Muscle of arm (tissue), 12 donors: ENCODE results near the gene GFI1B. TPM values are rescaled to one million over a fixed set of nuclear protein-coding genes. Genes with fewer than 3 reads are reported as not detected.
A peak's percentile ranks its signal among the peaks of the same experiment; 100 is the strongest.
"Not testable (repeated sequence)": the region's sequence is repeated elsewhere in the genome, so short reads cannot be mapped to it uniquely, and the experiment has no call there.

Experiments used
- DNase-seq: peaks from one replicate; pipeline ENCODE4 v3.0.0-alpha.2; 2013
- polyA plus RNA-seq, 12 donors: library from polyadenylated mRNA; unstranded; fragments of 120-200 nt; gene quantifications; one replicate each; pipeline ENCODE4 v1.2.1, GENCODE V29; 2013; ENCODE audit not compliant: insufficient read length in 12 of 12

Gene GFI1B
- polyA plus RNA-seq, 12 donors: 0.36 to 0.90 (median 0.50) TPM; not detected in 2

DNA sequence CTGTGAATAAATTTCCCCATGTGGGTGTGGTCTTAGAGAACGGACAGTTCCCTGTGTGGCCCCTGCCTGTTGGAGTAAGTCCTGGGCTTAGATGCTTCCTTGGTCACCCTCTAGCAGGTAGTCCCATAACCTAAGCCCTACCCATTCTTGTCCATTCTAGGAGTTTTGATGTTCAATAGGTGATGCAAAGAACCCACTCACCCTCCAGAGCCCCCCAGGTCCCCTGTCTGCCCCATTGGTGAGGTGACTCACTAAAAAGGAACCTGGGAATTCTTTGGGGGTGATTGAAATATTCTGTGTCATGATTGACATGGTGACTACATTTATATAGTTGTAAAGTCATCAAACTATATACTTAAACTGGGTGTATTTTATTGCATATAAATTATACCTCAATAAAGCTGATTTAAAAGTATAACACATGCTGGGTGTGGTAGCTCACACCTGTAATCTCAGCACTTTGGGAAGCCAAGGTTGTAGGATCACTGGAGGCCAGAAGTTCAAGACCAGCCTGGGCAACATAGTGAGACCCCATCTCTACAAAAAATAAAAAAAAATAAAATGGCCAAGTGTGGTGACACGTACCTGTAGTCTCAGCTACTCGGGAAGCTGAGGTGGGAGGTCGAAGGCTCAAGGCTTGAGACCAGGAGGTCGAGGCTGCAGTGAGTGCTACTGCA, 31.6 kb downstream of the GFI1B start:
- no peak for DNase-seq

DNA sequence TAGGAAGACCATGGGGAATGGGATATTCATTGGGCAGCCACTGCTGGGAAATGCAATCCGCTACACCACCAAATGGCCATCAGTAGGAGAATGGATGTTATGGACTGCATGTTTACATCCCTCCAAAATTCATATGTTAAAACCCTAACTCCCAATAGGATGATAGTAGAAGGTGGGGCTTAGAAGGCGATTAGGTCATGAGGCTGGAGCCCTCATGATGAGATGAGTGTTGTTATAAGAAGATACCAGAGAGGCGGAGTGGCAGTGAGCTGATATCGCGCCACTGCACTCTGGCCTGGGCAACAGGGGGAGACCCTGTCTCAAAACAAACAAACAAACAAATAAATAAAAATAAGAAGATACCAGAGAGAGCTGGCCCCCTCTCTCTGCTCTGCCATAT, 36.2 kb downstream of the GFI1B start:
- DNase-seq: no peak

DNA sequence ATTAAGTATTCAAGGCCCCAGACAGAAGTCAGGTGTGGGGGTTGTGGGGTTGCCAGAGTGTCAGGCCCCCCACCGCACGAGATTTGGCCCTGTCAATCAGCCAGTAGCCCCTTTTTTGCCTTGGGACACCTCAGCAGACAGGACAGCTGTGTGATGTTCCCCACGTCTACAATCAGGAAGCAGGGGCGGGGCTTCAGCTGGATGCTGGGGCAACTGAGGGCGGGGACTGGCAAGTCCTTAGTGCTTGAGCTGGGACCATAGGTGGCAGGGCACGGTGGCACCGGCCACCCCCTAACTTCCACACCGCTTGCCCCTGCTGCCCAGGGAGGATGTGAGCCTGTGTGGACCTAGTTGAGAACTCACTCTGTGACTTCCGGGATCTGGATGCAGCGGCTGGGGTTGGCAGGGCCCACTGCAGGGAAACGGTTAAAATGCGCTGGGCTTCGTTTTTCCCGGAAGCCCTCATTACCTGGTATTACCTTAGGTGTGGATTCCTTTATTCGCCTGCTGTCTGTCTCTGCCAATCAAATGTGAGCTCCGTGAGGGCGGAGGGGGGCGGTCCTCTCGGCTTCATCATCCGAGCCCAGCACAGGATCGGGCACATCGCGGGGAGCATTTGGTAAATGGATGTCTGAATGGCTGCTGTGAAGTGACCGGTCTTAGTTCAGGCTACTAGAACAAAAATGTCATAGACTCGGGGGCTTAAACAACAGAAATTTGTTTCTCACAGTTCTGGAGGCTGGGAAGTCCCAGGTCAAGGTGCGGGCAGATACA, 44.8 kb downstream of the GFI1B start:
- no peak for DNase-seq

DNA sequence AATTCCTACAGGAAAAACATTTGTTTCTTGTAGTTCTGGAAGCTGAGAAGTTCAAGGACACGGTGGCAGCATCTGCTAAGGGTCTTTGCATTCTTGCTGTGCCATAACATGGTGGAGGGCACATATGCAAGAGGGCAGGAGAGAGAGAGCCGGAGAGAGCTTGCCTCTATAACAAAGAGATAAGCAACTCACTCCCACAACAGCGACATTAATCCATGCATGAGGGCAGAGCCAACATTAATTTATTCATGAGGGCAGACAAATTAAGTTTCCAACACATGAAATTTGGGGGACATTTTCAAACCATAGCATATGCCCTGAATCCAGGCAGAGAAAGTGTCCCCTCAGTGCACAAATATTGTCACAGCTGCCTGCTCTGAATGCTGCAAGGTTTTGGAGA, 47.9 kb downstream of the GFI1B start:
- no peak for DNase-seq

DNA sequence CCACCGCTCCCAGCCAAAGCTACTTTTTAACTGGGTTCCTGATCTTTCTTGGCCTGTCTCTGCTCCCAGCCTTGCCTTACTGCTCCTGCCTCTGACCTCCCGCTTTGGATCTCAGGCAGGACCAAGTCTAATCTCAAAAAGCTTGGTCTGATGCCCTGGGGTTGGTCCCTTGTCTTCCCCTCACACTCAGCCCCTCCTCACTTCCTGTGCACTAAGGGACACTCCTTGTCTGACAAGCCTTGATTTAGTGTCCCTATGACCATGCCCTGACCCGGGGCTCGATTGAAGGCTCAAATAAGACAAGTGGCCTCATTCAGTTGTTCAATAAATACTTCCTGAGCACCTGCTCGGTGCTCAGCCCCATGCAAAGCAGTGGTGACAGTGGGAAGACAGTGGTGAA, 48.6 kb downstream of the GFI1B start:
- no peak for DNase-seq

DNA sequence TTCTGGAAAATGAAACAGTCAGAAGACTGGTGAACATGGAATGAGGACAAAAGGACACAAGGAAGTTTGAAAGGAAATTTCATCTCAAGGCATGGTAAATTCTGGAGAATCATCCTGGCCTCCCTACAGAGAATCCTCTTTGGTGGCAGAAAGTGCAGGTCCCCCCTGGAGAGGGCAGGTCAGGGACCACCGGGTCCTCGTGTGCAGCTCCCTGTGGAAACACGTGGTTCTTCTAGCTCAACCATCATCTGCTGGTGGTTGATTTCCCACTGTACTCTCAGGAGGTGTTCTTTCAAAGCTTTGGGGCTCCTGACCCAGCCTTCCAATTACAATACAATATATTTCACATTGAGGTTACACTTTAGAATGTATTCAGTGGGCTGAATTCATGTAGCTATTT, 49.7 kb downstream of the GFI1B start:
- DNase-seq: no peak

DNA sequence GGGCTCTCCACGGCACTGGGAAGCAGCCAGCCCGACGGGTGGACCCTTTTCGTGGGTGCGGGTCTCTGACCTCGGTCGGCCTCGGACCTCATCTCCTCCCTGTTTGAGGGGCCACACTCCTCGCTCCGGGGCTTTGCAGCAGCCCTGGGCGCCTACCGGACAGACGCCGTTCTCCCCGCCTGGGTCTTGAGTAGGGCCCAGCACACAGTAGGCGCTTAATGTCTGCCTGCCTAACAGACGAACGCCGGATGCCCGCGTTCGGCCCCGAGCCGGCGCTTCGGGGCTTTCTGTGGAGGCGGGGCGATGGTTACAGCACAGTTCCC, 51.5 kb downstream of the GFI1B start:
- peak; percentile 11 for DNase-seq

DNA sequence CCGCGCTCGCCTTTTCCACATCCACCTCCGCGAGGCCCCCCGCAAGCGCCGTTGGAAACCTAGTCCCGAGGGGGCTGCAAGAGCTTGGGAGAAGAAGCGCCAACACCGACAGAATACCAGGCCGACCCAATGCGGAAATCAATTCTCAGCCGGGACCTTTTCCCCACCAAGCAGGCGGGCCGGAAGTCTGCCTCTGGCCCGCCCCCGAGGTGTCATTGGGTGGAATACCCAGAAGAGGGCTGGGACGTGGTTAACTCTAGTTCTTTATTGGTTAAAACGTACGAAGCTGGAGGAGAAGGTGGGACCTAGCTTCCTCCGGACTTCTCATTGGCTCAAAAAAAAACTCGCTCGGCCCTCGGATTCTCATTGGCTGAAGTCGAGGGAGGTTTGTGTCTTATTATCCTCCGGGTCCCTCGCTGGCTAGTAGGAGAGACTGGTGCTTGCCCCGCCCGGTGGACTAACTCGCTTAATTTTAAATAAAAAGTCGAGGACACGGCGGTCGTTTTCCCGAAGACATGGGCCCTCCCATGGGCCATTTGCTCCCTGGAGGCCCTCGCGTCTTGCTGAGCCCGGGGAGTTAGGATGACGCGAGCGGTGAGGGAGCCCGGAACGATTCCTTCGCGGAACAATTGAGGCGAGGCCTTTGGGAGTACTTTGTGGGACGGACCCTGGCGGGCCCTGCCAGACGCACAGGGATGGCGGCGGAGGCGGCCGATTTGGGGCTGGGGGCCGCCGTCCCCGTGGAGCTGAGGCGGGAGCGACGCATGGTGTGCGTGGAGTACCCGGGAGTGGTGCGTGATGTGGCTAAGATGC, 52.0 kb downstream of the GFI1B start, which contains the start of gene GTF3C5:
TSS of gene GTF3C5 (plus strand) at position 681 of the 813 bp plus-strand sequence. CDS start at position 696, 15 bp downstream.
- DNase-seq: peak; percentile 97

DNA sequence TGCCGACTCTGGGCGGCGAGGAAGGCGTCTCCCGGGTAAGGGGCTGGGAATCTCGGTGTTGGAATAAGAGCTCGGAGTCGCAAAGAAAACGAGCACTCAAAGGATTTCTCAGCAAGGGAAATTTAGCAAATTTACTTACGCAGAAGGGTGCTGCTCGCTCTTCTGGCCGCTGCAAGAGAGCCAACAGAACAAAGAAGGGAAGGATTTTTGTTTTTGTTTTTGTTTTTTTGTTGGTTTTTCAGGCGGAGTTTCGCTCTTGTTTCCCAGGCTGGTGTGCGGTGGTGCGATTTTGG, 52.6 kb downstream of the GFI1B start:
- DNase-seq: no peak

DNA sequence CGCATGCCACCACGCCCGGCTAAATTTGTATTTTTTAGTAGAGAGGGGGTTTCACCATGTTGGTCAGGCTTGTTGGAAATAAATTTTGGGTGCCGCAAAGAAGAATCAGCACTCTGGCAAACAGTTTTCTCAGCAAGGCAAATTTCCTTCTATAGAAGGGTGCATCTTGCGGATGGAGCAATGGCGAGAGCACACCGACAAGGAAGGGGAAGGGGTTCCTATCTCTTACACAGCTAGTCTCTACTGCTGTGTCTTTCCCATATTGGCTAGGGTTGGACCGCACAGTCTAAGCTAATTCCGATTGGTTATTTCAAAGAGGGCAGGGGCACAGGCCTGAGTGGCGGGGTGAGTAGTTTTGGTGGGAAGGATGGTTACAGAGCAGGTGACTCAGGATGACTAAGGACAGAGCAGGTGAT, 53.0 kb downstream of the GFI1B start:
- DNase-seq: no peak

DNA sequence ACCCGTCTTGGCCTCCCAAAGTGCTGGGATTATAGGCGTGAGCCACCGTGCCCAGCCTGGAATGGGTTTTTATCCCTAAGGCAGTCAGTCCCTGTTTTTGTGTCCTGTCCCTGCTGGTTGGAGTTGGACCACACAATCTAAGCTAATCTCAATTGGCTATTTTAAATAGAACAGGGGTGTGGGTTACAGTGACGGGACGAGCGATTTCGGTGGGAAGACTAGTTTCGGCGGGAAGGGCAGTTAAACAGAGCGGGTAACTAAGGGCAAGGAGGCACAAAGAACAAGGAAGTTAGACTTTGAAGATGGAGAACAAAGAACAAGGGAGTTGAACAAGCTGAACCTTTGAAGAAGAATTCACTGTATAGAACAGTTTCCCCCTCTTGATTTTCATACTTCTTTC, 53.7 kb downstream of the GFI1B start:
- no peak for DNase-seq

DNA sequence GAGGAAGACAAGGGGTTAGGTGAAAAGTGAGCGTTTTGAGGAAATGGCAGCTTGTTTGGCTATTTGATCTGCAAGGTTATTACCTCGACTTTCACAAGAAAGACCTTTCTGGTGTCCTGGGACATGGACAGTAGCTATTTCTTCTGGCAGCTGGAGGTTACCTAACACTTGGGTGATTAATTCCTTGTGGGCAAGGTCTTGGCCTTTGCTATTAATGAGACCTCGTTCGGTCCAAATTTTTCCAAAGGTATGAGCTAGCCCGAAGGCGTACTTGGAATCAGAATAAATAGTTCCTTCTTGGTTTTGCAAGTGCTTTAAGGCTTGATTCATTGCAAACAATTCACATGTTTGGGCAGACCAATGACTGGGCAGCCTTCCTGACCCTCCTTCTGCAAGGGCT, 57.2 kb downstream of the GFI1B start:
- DNase-seq: no peak

DNA sequence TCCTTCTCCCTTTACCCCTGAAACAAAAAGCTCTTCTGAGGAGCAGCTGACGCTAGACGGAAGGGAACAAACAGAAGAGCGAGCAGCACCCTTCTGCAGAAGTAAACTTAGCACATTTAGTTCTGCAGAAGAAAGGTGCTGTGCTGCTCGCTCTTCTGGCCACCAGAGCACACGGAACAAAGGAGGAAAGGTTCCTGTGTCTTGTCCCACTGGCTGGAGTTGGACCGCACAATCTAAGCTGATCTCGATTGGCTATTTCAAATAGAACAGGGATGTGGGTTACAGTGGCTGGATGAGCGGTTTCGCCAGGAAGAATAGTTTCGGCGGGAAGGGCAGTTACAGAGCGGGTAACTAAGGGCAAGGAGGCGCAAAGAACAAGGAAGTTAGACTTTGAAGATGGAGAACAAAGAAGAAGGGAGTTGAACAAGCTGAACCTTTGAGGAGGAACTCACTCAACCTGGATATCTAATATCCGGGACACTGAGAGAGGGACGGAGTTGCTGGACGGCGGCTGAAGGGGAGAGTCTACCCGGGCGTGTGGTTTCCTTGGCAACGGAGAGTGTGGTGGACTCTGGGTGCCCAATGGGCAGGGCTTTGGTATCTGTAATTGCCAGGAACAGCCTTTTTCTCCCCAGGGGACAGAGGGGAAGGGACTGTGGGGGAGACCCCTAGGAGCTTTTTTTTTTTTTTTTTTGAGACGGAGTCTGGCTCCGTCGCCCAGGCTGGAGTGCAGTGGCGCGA, 59.5 kb downstream of the GFI1B start:
- no peak for DNase-seq

DNA sequence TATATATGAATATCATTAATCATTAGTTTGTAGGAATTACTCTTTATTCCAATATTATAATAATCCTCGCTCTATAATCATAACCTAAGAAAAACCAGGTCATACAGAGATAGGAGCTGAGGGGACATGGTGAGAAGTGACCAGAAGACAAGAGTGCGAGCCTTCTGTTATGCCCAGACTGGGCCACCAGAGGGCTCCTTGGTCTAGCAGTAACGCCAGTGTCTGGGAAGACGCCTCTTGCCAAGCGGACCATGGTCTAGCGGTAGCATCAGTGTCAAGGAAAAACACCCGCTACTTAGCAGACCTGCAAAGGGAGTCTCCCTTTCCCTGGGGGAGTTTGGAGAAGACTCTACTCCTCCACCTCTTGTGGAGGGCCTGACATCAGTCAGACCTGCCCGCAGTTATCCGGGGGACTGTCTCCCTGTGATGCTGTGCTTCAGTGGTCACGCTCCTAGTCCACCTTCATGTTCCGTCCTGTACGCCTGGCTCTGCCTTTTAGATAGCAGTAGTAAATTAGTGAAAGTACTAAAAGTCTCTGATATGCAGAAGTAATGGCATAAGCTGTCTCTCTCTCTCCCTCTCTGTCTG, 62.5 kb downstream of the GFI1B start:
- DNase-seq: not testable (repeated sequence)

Other genes starting within 250 kb of the GFI1B start
- 1 to 10 TPM in 2 of 12 donors, under 1 TPM in 8, not detected in 2; 0.22 to 1.6 (median 0.45) TPM for gene AK8, start 100.4 kb upstream of the GFI1B start, polyA plus RNA-seq
- 1 to 10 TPM in 11 of 12 donors, not detected in 1; 1.6 to 6.5 (median 3.1) TPM for gene SPACA9, start 99.8 kb upstream of the GFI1B start, polyA plus RNA-seq
- 10 to 100 TPM in 11 of 12 donors, not detected in 1; 26.5 to 53.0 (median 32.6) TPM for gene TSC1, start 34.1 kb upstream of the GFI1B start, polyA plus RNA-seq
- gene GTF3C5, start 52.3 kb downstream of the GFI1B start, polyA plus RNA-seq: 10 to 100 TPM in 11 of 12 donors, not detected in 1; 40.1 to 63.0 (median 46.0) TPM
- gene CEL, start 83.3 kb downstream of the GFI1B start, polyA plus RNA-seq: 10 to 100 TPM in 1 of 12 donors, 1 to 10 TPM in 9, under 1 TPM in 1, not detected in 1; 0.97 to 20.3 (median 1.7) TPM
- gene RALGDS, start 142.5 kb downstream of the GFI1B start, polyA plus RNA-seq: 10 to 100 TPM in 11 of 12 donors, not detected in 1; 41.7 to 77.0 (median 51.7) TPM
- gene GBGT1, start 185.2 kb downstream of the GFI1B start, polyA plus RNA-seq: 1 to 10 TPM in 10 of 12 donors, not detected in 2; 2.9 to 6.2 (median 3.5) TPM
- gene OBP2B, start 230.6 kb downstream of the GFI1B start, polyA plus RNA-seq: under 1 TPM in 1 of 12 donors, not detected in 11; 0.17 TPM